IPS DF 4.7 (cell line): ENCODE measurements around the gene DTNB.
"Not testable (repeated sequence)": the region's sequence is repeated elsewhere in the genome, so short reads cannot be mapped to it uniquely, and the experiment has no call there.

Source experiments
- DNase-seq: peaks from one replicate; pipeline ENCODE4 v3.0.0-alpha.2; 2013; ENCODE audit warnings: low spot score; ENCODE audit errors: extremely low read depth

Gene DTNB

DNA sequence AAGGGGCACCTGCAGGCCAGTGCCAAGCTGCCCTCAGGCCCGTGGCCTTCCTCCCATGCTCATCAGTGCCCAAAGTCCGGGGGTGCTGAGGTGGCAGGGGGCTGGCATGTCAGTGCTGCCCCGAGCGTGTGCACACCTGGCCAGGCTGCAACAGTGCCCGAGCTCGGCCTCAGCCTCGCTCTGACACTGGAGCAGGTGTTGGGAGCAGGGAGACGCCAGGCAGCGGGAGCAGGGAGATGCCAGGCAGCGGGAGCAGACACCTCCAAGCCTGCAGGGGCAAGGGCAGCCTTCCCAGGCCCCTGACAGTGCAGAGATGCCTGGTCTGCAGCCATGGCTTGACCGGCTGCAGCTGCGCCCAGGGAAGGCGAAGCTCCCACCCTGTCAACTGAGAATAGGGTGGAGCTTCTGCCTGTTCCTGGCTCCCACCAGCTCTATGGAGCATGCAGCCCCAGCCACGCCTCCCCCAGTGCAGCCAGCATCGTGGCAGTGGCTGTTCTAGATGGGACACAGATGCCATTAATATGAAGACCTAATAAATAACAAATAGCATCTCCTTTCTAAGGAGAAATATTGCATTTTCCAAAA lies 82.4 kb downstream of the DTNB start:
- no peak for DNase-seq

DNA sequence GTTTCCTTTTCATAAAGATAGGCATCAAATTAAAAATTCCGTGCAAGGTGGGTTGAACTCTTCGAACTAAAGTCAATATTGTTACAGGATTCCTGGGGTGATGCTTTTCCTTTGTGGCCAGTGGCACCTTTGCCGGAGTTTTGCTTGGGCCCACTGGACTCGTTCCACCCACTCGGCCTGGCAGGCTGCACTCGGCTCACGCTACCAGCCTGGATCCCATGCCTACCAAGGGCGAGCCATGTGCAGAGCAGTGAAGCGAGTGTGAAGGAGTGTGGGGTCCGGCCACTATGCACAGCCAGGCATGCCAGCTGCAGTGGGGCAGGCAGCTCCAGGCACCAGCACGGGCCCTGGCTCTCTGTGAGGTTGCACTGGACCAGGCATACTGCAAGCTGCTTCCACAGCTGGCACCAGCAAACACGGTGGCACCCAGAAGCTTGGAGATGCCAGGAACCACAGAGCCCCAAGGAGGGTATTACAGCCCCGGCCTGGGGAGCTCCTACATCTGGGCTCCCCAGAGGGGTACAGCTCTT lies 83.6 kb downstream of the DTNB start:
- DNase-seq, result no peak

DNA sequence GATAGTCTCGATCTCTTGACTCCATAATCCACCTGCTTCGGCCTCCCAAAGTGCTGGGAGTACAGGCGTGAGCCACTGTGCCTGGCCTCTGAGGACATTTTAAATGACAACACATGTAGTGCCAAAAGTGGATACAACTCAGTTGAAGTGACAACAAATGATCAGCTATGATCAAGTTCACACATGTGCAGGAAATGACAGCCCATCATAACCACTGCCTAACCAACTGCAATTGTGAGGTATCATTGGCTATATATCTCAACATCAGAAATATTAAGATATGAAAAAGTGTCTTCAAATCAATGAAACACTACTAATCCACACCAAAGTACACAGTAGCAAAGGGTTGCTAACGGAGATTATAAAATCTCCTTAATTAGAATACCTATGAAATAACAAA lies 84.8 kb downstream of the DTNB start:
- no peak for DNase-seq

DNA sequence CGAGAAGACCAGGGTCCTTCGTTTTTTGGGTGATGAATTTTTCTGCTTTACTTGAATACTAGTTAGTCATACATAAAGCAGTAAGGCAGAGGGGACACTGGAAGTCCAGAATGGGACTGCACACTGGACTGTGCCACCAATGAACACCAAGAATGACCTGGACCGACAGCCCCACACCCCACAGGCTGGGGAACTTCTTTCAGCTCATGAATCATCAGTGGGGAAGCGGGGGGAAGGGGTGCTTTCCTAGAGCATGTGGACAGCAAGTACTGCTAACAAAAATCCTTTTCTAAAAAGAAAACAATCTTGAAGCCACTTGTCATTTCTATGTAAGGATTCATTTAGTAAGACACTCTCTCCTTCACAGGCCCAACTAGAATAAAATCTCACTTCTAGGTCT lies 86.0 kb downstream of the DTNB start:
- no peak for DNase-seq

DNA sequence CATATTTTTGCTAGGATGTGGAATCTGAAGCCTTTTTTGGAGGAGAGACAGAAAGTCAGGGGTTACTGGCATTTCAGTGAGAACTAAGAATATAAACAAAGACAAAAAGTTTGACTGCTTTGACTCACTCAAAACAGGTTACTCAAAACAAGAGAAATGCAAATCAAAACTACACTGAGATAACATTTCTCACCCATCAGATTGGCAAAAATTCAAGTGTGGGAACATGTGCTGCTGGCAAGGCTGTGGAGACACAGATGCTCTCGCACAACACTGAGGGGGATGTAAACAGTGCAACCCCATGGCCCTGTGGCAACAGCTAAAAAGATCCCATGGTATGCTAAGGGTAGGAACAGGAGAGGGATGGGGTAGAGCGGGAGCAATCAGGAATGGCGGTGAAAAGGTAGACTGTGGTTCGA lies 86.6 kb downstream of the DTNB start:
- no peak for DNase-seq

DNA sequence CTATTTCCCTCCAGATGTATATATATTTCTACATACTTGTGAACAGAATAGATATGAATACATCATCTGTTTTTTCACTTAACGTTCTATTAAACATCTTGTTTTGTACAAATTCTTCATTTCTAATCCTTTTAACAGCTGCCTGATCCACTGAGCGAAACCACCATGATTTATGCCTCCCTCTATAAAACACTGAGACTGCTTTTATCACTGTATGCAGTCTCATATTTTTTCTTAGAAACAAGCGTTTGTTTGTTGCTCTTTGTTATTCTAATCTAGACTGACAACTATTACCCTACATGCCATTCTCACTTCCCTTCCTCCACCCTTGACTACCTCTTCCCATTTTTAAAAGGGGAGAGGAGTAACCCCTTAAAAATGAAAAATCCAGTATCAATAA lies 88.2 kb downstream of the DTNB start:
- DNase-seq, result no peak

DNA sequence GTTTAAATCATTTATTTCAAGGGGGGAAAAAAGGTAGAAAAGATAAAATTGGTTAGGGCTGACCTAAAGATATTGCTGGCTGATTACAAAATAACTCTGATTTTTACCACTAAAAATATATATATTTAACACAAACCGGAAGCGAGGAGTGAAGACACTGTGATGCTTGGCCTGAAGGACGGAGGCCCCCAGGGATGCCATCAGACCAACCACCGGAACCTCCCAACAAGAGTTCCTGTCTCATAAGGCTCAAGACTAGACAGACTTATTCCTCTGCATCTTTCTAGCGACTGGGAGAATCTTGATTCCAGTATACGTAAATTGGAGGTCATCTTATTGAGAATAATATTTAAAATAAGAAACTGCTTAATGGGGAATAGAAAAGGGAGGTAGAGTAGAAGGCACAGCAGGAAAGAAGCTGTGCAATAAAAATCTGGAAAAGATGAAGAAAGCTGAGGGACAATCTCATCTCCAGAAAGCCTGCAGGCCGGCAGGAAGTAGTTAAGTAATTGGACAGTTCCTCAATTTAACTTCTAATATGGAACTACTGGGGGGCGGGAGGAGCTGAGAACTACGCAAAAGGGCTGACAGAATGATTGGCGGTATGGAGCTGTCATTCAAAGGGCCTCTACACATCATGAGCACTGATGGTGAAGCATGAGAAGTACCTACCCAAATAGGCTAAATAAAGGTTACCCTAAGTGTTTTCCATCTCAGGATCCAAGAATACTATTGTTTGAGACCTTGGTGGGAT lies 91.1 kb downstream of the DTNB start:
- no peak for DNase-seq

DNA sequence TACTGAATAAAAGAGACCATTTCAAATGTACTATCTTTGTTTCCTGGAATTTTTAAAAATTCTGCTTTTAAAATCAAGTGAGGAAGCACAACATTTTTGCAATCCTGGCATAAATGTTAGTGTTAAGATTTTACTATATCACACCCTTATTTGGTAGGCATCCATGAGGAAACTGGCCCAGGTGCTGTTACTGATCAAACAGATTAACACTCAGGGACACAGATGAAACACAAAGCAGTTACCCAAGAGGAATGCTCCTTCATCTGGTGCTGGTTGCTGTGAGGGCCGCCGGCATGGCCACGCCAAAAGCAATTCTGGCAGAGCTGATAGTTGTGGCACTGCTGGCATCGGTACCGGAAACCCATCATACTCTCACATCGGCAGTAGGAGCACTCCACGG lies 96.8 kb downstream of the DTNB start:
- DNase-seq, result no peak

DNA sequence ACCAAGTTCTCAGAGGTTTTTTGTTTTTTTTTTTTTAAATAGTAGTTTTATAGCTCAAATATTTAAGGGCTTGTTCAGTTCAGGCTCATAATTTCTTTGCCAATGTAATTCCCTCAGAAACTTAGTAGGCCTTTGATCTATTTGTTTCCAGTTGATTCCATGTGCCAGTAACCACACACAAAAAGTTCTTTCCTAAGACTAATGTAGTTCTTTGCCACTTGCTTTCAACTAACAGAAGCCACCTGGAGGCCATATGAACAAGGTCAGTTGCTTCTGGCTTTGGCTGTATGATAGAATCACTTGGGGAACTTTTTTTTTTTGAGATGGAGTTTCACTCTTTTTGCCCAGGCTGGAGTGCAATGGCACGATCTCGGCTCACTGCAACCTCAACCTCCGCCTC lies 100.7 kb downstream of the DTNB start:
- DNase-seq, result no peak

DNA sequence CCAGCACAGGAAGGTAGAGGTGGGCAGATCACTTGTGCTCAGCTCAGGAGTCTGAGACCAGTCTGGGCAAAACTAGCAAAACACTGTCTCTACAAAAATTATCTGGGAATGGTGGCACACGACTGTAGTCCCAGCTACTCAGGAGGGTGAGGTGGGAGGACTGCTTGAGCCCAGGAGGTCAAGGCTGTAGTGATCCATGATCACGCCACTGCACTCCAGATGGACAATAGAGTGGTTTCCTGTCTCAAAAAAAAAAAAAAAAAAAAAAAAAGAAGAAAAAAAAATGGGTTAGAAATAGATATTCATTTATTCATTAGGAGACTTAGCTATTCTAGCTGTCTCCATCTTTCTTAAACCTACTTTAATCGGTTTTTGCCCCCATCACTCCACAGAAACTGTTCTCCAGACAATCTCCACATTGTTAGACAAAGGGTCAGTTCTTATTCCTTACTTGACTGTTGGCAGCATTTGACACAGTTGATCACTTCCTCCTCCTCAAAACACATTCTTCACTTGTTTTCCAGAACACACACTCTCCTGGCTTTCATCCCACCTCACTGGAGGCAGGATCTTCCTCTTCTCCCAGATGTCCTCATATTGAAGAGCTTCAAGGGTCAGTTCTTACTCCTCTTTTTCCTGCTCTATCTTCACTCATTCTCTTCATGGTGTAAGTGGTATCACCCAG lies 103.1 kb downstream of the DTNB start:
- no peak for DNase-seq

DNA sequence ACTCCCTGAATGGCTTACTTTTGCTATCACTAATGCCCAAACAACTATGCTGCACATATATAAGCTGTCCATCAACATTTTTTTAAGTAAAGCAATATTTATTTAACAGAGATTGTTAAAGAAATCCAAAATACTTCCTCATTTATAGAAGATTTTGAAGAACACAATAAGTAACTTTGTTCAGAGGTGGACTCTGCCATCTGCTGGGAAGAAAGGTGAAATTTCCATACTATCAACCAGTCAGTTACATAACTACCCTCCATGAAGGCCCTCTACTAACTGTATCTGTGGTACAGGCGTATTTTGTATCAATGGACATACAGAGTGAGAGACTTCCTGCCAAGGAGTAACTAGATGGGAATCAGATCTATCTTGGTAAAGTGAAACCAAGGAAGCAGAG lies 106.0 kb downstream of the DTNB start:
- DNase-seq, result no peak

DNA sequence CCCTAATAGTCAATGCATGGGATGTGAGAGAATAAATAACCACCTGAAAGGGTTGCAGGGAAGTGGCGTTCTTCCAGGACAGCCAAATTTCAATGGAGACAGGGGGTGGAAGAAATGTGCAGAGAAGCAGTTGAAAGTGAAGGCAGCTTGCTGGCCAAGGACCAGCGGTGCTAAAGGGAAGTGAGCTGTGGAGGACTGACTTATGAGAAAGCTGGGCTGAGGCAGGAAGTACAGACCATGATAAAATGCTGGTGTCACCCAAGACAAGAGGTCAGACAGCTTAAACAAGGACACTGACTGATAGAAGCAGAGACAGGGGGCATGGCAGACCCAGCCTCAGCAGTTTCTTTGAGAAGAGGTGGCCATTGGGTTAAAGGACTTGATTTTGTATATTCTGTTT lies 106.7 kb downstream of the DTNB start:
- no peak for DNase-seq

DNA sequence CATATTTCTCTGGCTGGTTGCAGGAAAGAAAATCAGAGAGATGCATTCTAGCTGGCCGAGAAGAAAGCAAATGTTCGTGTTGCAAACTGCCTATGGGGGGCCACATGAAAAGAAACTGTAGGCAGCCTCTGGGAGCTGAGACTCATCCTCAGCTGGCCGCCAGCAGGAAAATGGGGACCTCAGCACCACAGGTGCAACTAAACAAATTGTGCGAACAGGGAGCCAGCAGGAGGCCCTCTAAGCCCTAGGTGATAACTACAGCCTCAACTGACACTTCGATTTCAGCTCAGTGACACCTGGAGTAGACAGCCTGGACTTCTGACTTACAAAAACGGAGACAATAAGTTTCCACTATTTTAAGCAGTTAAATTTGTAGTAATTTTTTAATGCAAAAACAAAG lies 107.3 kb downstream of the DTNB start:
- no peak for DNase-seq

DNA sequence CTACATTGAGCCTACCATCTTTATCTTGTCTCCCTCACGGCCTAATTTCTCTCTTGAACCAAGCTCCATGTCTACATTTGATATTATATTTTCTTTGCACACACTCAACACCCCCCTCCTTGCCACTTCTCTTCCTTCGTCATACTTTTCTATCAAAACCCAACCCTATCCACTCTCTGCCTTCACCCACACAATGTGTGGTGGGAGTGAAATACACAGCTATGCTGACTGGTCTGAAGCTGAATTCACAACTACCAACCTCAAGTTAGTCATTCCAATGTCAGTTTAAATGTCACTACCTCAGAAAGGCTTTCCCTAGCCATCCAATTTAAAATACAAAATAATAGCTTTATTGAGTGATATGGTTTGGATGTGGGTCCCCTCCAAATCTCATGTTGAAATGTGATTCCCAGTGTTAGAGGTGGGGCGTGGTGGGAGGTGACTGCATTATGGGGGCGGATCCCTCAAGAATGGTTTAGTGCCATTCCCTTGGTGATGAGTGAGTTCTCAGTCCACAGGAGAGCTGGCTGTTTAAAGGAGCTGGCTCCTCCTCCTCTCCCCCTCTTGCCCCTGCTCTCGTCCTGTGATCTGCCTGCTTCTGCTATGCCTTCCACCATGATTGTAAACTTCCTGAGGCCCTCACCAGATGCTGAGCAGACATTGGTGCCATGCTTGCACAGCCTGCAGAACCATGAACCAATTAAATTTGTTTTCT lies 112.1 kb downstream of the DTNB start:
- no peak for DNase-seq

DNA sequence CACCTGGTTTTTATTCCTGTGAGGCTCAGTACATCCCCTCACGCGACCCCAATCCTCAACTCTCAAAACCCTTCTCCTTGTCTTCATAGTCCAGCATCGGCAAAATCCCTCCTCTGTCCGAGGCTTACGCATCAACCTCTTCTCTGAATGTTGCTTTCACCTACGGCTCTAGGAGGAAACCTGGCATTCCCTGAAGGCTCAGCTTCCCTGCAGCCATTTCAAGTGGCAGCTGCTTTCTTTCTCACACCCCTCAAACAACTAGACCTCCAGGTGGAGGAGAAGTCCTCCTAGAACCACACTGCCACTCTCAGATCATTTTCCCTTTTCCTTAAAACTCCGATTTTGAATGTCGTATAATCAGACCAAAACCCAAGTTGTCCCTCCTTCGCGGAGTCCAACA lies 114.2 kb downstream of the DTNB start:
- no peak for DNase-seq

DNA sequence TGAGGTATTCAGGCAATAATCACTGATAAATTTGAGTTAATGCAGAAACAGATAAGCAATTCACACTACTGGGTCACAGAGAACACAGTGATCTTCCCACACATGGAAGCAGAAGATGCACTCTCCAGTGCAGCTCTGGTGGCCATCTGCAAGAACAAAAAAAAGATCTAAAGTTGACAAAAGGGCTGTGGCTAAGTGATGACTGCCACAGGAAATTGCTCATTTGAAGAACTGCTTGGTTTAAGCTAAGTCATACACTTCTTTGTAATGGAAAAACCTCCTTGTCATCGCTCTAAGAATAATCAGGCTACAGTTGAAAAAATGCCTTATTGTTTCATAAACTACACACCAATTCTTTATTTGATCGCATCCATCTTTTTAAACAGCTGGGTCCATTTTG lies 115.1 kb downstream of the DTNB start:
- DNase-seq, result peak; percentile 22

DNA sequence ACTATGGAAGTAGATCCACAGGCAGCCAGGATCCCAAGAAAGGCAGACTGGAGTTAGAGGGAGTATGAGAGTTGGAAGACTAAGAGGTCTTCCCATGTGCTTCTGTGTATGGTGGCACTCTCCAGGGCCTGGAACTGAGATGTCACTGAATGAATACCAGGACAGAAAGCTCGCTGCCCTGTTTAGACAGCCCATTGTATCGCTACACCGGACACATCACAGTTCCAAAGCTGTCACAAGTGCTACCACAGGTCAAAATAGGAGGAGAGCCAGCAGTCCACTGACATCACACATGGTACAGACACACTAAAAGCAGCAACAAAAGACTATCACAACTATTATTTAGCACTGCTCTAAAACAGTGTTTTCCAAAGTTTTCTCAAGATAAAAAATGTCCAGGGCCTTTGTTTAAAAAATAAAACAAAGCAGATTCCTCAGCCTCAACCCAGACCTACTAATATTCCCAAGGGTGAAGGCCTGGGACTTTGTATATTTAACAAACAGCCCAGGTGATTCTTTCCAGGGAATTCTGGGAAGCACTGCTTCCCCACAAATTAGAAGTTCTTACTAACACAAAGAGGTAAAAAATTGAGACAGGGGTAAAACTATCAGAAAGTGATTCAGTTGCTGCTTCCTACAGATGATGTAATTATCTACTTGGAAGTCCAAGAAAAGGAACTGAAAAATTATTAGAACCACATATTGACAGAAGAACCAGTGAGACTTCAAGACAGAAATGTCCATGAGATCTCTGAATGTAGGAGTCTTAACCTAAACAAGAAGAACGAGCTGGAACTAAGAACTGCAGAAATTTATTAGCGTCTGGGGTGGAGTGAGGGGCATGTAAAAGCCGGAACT lies 116.0 kb downstream of the DTNB start:
- DNase-seq, result no peak

DNA sequence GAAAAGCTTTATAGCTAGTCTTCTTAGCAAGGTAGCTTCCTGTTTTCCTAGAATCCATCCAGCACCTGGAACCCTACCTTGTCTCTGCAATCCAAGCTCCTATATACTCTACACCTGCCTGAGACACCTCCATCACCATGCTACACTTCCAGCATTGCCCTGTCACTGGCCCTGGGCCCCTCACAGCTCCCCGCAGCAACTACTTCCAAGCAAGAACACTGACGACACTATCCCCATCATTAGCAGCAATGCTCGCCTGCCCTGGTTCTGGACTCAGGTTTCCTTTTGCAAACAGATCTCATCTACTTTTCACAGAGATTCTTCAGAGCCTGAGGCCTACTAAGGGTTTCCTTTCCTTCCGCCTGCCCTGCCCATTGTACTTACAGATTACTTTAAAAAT lies 121.1 kb downstream of the DTNB start:
- no peak for DNase-seq

DNA sequence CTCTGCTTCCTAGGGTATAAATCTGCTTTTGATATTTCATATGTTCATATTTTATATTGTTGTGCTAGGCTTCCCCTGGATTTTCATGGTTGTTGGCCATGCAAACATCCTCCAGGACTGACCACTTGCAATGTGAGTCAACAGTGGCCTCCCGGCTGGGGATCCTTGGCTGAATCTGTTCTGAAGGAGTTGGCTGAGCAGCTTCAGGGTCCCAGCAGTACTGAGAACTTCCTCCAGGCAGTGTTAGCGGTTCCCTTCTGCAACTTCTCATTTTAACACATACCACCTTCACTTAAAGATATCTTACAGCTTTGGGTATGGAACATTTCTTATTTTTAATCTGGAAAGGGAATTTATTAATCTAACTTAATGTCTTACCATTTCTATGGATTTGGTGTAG lies 122.1 kb downstream of the DTNB start:
- no peak for DNase-seq

DNA sequence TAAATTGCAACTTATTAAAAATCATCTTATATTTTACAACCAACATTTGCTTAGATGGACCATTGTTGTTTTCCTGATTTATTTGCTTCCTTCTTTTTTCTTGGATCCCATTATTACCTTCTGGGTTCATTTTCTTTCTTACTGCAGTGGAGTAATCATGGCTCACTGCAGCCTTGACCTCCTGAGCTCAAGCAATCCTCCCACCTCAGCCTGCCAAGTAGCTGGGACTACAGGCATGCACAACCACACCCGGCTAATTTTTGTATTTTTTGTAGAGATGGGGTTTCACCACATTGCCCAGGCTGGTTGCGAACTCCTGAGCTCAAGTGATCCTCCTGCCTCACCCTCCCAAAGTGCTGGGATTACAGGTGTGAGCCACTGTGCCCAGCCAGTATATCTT lies 123.8 kb downstream of the DTNB start:
- DNase-seq, result not testable (repeated sequence)

DNA sequence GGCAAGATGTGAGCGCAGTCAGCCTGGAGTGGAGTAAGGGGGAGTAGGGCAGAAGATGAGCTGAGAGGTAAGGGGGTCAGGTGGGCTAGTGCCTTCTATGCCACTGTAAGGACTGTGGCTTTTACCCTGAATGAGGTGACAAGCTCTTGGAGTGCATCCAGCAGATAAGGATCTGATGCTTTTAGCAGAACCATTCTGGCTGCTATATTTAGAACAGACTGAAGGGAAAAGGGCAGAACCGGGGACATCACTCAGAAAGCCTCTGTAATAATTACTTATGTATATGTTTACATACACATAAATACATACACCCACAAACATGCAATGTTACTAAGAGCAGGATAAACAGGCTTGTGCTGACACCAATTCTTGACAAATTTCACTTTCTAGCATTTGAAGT lies 124.8 kb downstream of the DTNB start:
- no peak for DNase-seq
